ENCODE measurements around the gene PRKG1.
"Not testable (repeated sequence)": the region's sequence is repeated elsewhere in the genome, so short reads cannot be mapped to it uniquely, and the experiment has no call there.

Gene PRKG1

GRCh38 chr10:51321300-51321699, 247.0 kb downstream of the PRKG1 start:
- H3K4me1 ChIP-seq (ENCODE audit: control insufficient read depth, insufficient read depth, low read length), result no peaks in the 10 kb centered on the region
- H3K9ac ChIP-seq (ENCODE audit: low read depth, low read length), result no peak overlapping the region
- H3K36me3 ChIP-seq (ENCODE audit: control insufficient read depth, insufficient read depth, low read length), result no peaks in the 10 kb centered on the region
- no peak overlapping the region for H3K4me3 ChIP-seq (ENCODE audit: low read depth, low read length)
- no peaks in the 10 kb centered on the region for H3K27me3 ChIP-seq (ENCODE audit: control insufficient read depth, insufficient read depth, low read length)
- no peaks in the 10 kb centered on the region for H3K9me3 ChIP-seq (ENCODE audit: control insufficient read depth, insufficient read depth, low read length)

DNA sequence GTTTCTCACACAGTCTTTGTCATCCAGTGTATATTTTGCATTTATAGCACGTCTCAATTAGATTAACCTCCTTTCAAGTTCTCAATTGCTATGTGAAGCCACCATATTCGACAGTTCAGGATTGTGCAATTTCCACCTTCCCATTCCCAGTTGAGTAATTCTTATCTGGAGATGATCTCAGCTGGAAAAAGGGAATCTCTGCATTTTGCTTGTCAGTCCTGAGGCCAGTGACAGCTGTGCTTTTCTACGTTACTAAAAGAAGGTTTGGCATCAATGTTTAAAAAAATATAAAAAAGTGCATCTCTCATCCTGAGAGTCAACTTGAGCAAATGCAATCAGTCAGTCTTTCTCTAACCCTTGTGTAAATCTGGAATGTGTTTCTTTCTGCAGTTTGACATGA, 247.7 kb downstream of the PRKG1 start:
- Histone ChIP-seq H3K9me3 (ENCODE audit: control insufficient read depth, insufficient read depth, low read length) (no peaks in the 10 kb centered on the region), H3K9ac (ENCODE audit: low read depth, low read length) (no peak overlapping the region), H3K4me1 (ENCODE audit: control insufficient read depth, insufficient read depth, low read length) (no peaks in the 10 kb centered on the region), H3K27me3 (ENCODE audit: control insufficient read depth, insufficient read depth, low read length) (no peaks in the 10 kb centered on the region), H3K4me3 (ENCODE audit: low read depth, low read length) (no peak overlapping the region), H3K36me3 (ENCODE audit: control insufficient read depth, insufficient read depth, low read length) (no peaks in the 10 kb centered on the region)

DNA sequence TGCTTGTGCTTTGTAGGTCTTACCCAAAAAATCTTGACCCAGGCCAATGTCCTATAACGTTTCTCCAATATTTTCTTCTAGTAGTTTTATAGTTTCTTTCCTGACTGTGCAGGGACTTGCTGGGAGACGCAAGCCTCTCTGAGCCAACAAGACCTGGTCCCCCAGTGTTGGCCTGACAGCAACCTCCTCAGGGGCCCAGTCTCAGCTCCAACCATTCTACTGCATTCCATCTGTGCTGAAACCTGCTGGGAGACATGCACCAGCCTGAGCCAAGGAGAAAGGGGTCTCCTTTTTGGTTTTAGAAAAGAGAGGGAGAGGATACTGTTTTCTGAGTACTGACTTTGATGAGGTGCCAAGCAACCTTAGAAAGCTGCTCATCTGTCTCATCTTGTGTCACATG, 251.4 kb downstream of the PRKG1 start:
- no peaks in the 10 kb centered on the region for H3K4me1 ChIP-seq (ENCODE audit: control insufficient read depth, insufficient read depth, low read length)
- H3K9me3 ChIP-seq (ENCODE audit: control insufficient read depth, insufficient read depth, low read length), result no peaks in the 10 kb centered on the region

DNA sequence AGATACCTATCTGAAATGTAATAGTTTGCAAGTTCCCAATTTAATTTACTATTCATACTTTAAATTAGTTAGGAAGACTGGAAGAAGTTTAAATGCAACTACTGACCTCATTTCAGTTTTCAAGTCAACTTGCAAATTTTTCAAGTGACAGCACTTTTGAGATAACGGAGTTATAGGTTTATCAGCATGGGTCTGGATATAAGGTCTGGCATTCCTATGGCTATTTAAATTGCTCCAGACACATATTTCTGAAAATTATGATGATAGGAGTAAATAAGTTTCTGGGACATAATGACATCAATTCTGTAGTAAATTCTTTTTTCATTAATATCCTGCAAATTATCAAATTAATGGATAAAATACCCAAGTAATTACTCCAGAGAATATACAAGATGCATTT, 251.9 kb downstream of the PRKG1 start:
- no peak overlapping the region for H3K9ac ChIP-seq (ENCODE audit: low read depth, low read length)
- no peaks in the 10 kb centered on the region for H3K27me3 ChIP-seq (ENCODE audit: control insufficient read depth, insufficient read depth, low read length)
- H3K4me3 ChIP-seq (ENCODE audit: low read depth, low read length), result no peak overlapping the region
- no peaks in the 10 kb centered on the region for H3K36me3 ChIP-seq (ENCODE audit: control insufficient read depth, insufficient read depth, low read length)
- no peaks in the 10 kb centered on the region for H3K4me1 ChIP-seq (ENCODE audit: control insufficient read depth, insufficient read depth, low read length)
- no peaks in the 10 kb centered on the region for H3K9me3 ChIP-seq (ENCODE audit: control insufficient read depth, insufficient read depth, low read length)

More for the DNA sequence above, 251.4 kb downstream of the PRKG1 start:
- H3K27me3 ChIP-seq (ENCODE audit: control insufficient read depth, insufficient read depth, low read length), result no peaks in the 10 kb centered on the region
- no peaks in the 10 kb centered on the region for H3K36me3 ChIP-seq (ENCODE audit: control insufficient read depth, insufficient read depth, low read length)
- H3K4me3 ChIP-seq (ENCODE audit: low read depth, low read length), result no peak overlapping the region
- H3K9ac ChIP-seq (ENCODE audit: low read depth, low read length), result no peak overlapping the region

DNA sequence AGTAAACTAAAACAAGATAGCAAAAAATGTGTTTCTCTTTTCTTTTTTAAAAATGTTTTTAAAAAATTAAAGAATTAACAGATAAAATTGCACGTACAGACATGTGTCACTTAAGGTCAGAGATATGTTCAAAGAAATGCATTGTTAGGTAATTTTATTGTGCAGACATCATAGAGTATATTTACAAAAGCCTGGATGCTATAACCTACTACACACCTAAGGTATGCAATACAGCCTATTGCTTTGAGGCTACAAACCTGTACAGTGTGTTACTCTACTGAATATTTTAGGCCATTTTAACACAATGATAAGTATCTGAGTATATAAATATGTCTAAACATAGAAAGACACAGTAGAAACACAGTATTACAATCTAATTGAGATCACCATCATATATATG, 253.1 kb downstream of the PRKG1 start:
- H3K4me1 ChIP-seq (ENCODE audit: control insufficient read depth, insufficient read depth, low read length), result no peaks in the 10 kb centered on the region
- no peak overlapping the region for H3K9ac ChIP-seq (ENCODE audit: low read depth, low read length)
- H3K27me3 ChIP-seq (ENCODE audit: control insufficient read depth, insufficient read depth, low read length), result no peaks in the 10 kb centered on the region
- H3K36me3 ChIP-seq (ENCODE audit: control insufficient read depth, insufficient read depth, low read length), result no peaks in the 10 kb centered on the region
- H3K9me3 ChIP-seq (ENCODE audit: control insufficient read depth, insufficient read depth, low read length), result no peaks in the 10 kb centered on the region
- no peak overlapping the region for H3K4me3 ChIP-seq (ENCODE audit: low read depth, low read length)

DNA sequence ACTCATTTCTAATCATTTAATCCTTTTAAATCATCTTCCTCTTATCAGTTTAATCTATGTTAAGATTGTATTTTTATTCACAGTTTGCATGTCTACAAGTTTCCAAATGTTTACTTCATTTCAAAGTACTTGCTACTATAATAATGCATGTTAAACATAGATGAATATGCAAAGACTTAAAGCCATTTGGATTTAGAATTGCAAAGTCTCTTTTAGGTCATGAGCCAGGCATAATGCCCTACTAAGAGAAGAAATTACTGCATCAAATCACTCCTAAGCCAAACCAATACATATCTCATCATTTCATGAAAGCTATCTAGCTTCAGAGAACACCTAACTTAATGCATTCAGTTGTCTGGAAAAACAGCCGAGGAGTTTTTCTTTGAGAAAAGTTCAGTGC, 266.1 kb downstream of the PRKG1 start:
- no peaks in the 10 kb centered on the region for H3K9me3 ChIP-seq (ENCODE audit: control insufficient read depth, insufficient read depth, low read length)
- H3K36me3 ChIP-seq (ENCODE audit: control insufficient read depth, insufficient read depth, low read length), result no peaks in the 10 kb centered on the region
- no peaks in the 10 kb centered on the region for H3K4me1 ChIP-seq (ENCODE audit: control insufficient read depth, insufficient read depth, low read length)
- H3K4me3 ChIP-seq (ENCODE audit: low read depth, low read length), result no peak overlapping the region
- H3K9ac ChIP-seq (ENCODE audit: low read depth, low read length), result no peak overlapping the region
- H3K27me3 ChIP-seq (ENCODE audit: control insufficient read depth, insufficient read depth, low read length), result no peaks in the 10 kb centered on the region

- Histone ChIP-seq H3K9ac (ENCODE audit: low read depth, low read length) (no peak overlapping the region), H3K9me3 (ENCODE audit: control insufficient read depth, insufficient read depth, low read length) (no peaks in the 10 kb centered on the region), H3K4me3 (ENCODE audit: low read depth, low read length) (no peak overlapping the region), H3K27me3 (ENCODE audit: control insufficient read depth, insufficient read depth, low read length) (no peaks in the 10 kb centered on the region), H3K36me3 (ENCODE audit: control insufficient read depth, insufficient read depth, low read length) (no peaks in the 10 kb centered on the region), H3K4me1 (ENCODE audit: control insufficient read depth, insufficient read depth, low read length) (no peaks in the 10 kb centered on the region)
Measured at GRCh38 chr10:51340845-51341610, 266.7 kb downstream of the PRKG1 start.

DNA sequence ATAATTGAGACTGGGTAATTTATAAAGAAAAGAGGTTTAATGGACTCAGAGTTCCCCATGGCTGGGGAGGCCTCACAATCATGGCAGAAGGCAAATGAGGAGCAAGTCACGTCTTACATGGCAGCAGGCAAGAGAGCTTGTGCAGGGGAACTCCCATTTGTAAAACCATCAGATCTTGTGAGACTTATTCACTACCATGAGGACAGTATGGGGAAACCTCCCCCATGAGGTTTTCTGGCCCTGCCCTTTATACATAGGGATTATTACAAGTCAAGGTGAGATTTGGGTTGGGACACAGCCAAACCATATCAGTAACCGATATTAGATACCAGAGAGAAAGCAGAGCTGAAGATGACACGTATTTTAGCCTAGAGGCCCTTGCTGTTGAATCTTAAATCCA, 267.5 kb downstream of the PRKG1 start:
- H3K9me3 ChIP-seq (ENCODE audit: control insufficient read depth, insufficient read depth, low read length); H3K9ac ChIP-seq (ENCODE audit: low read depth, low read length); H3K4me3 ChIP-seq (ENCODE audit: low read depth, low read length); H3K27me3 ChIP-seq (ENCODE audit: control insufficient read depth, insufficient read depth, low read length); H3K36me3 ChIP-seq (ENCODE audit: control insufficient read depth, insufficient read depth, low read length); H3K4me1 ChIP-seq (ENCODE audit: control insufficient read depth, insufficient read depth, low read length): not testable (repeated sequence)

DNA sequence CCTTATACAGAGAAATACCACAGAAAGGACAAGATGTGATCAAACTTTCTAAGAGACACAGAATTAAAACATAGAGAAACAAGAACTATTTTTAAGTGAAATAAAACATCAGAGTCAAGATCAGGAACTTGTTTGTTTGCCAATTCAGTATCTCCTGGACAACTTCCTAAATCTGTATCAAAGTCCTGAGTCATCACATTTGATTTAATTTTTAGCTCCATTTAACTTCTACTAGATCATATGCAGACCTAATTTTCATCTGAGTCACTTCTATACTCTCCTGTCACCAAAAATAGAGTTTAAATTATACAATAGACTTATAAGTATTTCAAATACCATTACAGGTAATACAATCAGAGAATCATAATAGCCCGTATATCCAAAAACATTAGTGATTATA, 268.1 kb downstream of the PRKG1 start:
- H3K27me3 ChIP-seq (ENCODE audit: control insufficient read depth, insufficient read depth, low read length), result no peaks in the 10 kb centered on the region
- H3K9me3 ChIP-seq (ENCODE audit: control insufficient read depth, insufficient read depth, low read length), result no peaks in the 10 kb centered on the region
- H3K4me3 ChIP-seq (ENCODE audit: low read depth, low read length), result no peak overlapping the region
- no peaks in the 10 kb centered on the region for H3K36me3 ChIP-seq (ENCODE audit: control insufficient read depth, insufficient read depth, low read length)
- H3K4me1 ChIP-seq (ENCODE audit: control insufficient read depth, insufficient read depth, low read length), result no peaks in the 10 kb centered on the region
- H3K9ac ChIP-seq (ENCODE audit: low read depth, low read length), result no peak overlapping the region

DNA sequence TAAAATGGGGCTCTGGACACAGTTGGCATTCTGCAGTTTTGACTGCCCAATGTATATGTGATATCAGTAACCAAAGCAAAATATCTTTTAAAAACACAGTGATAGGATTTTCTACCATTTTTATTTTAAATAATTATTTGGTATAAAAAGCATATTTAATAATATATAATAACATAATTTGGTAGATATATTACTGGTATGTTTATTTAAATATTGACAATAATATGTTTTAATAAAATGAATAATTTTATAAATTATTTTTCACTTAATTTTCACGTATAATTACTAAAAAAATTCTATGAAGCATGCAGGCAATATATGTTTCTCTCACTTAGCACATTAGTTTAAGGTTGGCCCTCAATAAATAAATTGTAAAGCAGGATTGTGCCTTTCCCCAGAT, 269.1 kb downstream of the PRKG1 start:
- Histone ChIP-seq H3K9me3 (ENCODE audit: control insufficient read depth, insufficient read depth, low read length) (no peaks in the 10 kb centered on the region), H3K9ac (ENCODE audit: low read depth, low read length) (no peak overlapping the region), H3K27me3 (ENCODE audit: control insufficient read depth, insufficient read depth, low read length) (no peaks in the 10 kb centered on the region), H3K4me3 (ENCODE audit: low read depth, low read length) (no peak overlapping the region), H3K4me1 (ENCODE audit: control insufficient read depth, insufficient read depth, low read length) (no peaks in the 10 kb centered on the region), H3K36me3 (ENCODE audit: control insufficient read depth, insufficient read depth, low read length) (no peaks in the 10 kb centered on the region)

- Histone ChIP-seq H3K27me3 (ENCODE audit: control insufficient read depth, insufficient read depth, low read length) (no peaks in the 10 kb centered on the region), H3K9me3 (ENCODE audit: control insufficient read depth, insufficient read depth, low read length) (no peaks in the 10 kb centered on the region), H3K4me1 (ENCODE audit: control insufficient read depth, insufficient read depth, low read length) (no peaks in the 10 kb centered on the region), H3K4me3 (ENCODE audit: low read depth, low read length) (no peak overlapping the region), H3K36me3 (ENCODE audit: control insufficient read depth, insufficient read depth, low read length) (no peaks in the 10 kb centered on the region), H3K9ac (ENCODE audit: low read depth, low read length) (no peak overlapping the region)
Measured at GRCh38 chr10:51344371-51344770, 270.1 kb downstream of the PRKG1 start.

GRCh38 chr10:51348622-51349021, 274.3 kb downstream of the PRKG1 start:
- H3K9ac ChIP-seq (ENCODE audit: low read depth, low read length), result no peak overlapping the region
- H3K9me3 ChIP-seq (ENCODE audit: control insufficient read depth, insufficient read depth, low read length), result no peaks in the 10 kb centered on the region
- no peaks in the 10 kb centered on the region for H3K36me3 ChIP-seq (ENCODE audit: control insufficient read depth, insufficient read depth, low read length)
- H3K4me3 ChIP-seq (ENCODE audit: low read depth, low read length), result no peak overlapping the region
- no peaks in the 10 kb centered on the region for H3K27me3 ChIP-seq (ENCODE audit: control insufficient read depth, insufficient read depth, low read length)
- H3K4me1 ChIP-seq (ENCODE audit: control insufficient read depth, insufficient read depth, low read length), result no peaks in the 10 kb centered on the region
